ENCODE measurements around the gene LKAAEAR1.

LKAAEAR1 gene

GRCh38 chr20:64063389-64064144, 20.6 kb downstream of the LKAAEAR1 start:
- DNase-seq = peak; percentile 63 to 68

GRCh38 chr20:64062596-64063388, 21.4 kb downstream of the LKAAEAR1 start, which contains the start of gene TCEA2:
TSS of gene TCEA2 (plus strand) at chr20:64063198. CDS start at chr20:64063313, 115 bp downstream.
- DNase-seq = peak; percentile 95 to 97

GRCh38 chr20:64062276-64062595, 22.0 kb downstream of the LKAAEAR1 start:
- no peak for DNase-seq

- no peak for DNase-seq
Measured at GRCh38 chr20:64058536-64058935, 25.7 kb downstream of the LKAAEAR1 start.

GRCh38 chr20:64057628-64058498, 26.3 kb downstream of the LKAAEAR1 start:
- peak; percentile 90 to 92 for DNase-seq

GRCh38 chr20:64056889-64057627, 27.1 kb downstream of the LKAAEAR1 start:
- no peak for DNase-seq

- DNase-seq = no peak
Measured at GRCh38 chr20:64056639-64056888, 27.6 kb downstream of the LKAAEAR1 start.

- DNase-seq = no peak
Measured at GRCh38 chr20:64055893-64056638, 28.1 kb downstream of the LKAAEAR1 start.

- no peak for DNase-seq
Measured at GRCh38 chr20:64055396-64055892, 28.8 kb downstream of the LKAAEAR1 start.

GRCh38 chr20:64053841-64054661, 30.1 kb downstream of the LKAAEAR1 start:
- no peak for DNase-seq

GRCh38 chr20:64052987-64053840, 31.0 kb downstream of the LKAAEAR1 start:
- no peak for DNase-seq

- DNase-seq = no peak
Measured at GRCh38 chr20:64052326-64052722, 31.9 kb downstream of the LKAAEAR1 start.

- DNase-seq = no peak
Measured at GRCh38 chr20:64051561-64052325, 32.5 kb downstream of the LKAAEAR1 start.

- no peak for DNase-seq
Measured at GRCh38 chr20:64051033-64051452, 33.2 kb downstream of the LKAAEAR1 start.

- no peak for DNase-seq
Measured at GRCh38 chr20:64050261-64051032, 33.8 kb downstream of the LKAAEAR1 start.

GRCh38 chr20:64049878-64050260, 34.3 kb downstream of the LKAAEAR1 start:
- no peak for DNase-seq

- peak in 1 of 2 experiments; percentile 65 for DNase-seq
Measured at GRCh38 chr20:64049060-64049877, 34.9 kb downstream of the LKAAEAR1 start, which contains the start of gene SOX18. TSS of gene SOX18 (minus strand) at chr20:64049639. CDS start at chr20:64049516, 123 bp downstream.
